H9 (cell line): ENCODE measurements around the gene RAD23A. TPM values are rescaled to one million over a fixed set of nuclear protein-coding genes. Genes with fewer than 3 reads are reported as not detected.

Experiments
- DNase-seq: peaks from one replicate; pipeline ENCODE4 v3.0.0-alpha.2; 2017
- H2AFZ ChIP-seq: one replicate; pipeline ENCODE4 v1.6.1; 2013; ENCODE audit warnings: mild to moderate bottlenecking, low read length, control low read depth, moderate library complexity
- H2AK5ac ChIP-seq: 2 replicates; pipeline ENCODE4 v1.6.1; 2013; ENCODE audit warnings: low read length, control low read depth, mixed read lengths; ENCODE audit not compliant: insufficient read length
- H2BK120ac ChIP-seq: one replicate; pipeline ENCODE4 v1.6.1; 2013; ENCODE audit warnings: low read depth, mild to moderate bottlenecking, low read length, control low read depth, inconsistent platforms; ENCODE audit not compliant: poor library complexity, severe bottlenecking
- H2BK12ac ChIP-seq: 2 replicates; pipeline ENCODE4 v1.6.1; 2013; ENCODE audit warnings: low read length, control low read depth, mixed read lengths, low read depth; ENCODE audit not compliant: insufficient read length
- H2BK15ac ChIP-seq: 2 replicates; pipeline ENCODE4 v1.6.1; 2013; ENCODE audit warnings: low read depth, low read length, control low read depth
- H2BK20ac ChIP-seq: one replicate; pipeline ENCODE4 v1.6.1; 2013; ENCODE audit warnings: low read depth, mild to moderate bottlenecking, low read length, control low read depth, inconsistent platforms; ENCODE audit not compliant: poor library complexity, severe bottlenecking
- H2BK5ac ChIP-seq: 2 replicates; pipeline ENCODE4 v1.6.1; 2013; ENCODE audit warnings: low read length, control low read depth, mixed read lengths; ENCODE audit not compliant: insufficient read length
- H3K14ac ChIP-seq: 2 replicates; pipeline ENCODE4 v1.6.1; 2013; ENCODE audit warnings: low read length, control low read depth; ENCODE audit not compliant: insufficient read depth
- H3K18ac ChIP-seq: 2 replicates; pipeline ENCODE4 v1.6.1; 2013; ENCODE audit warnings: low read depth, mild to moderate bottlenecking, mixed read lengths, low read length, control low read depth; ENCODE audit not compliant: insufficient read length
- H3K23ac ChIP-seq: 2 replicates; pipeline ENCODE4 v1.6.1; 2013; ENCODE audit warnings: low read length, control low read depth, mixed read lengths, low read depth; ENCODE audit not compliant: insufficient read length
- H3K23me2 ChIP-seq: 2 replicates; pipeline ENCODE4 v1.6.1; 2013; ENCODE audit warnings: low read depth, mild to moderate bottlenecking, mixed read lengths, low read length, control low read depth; ENCODE audit not compliant: insufficient read length, poor library complexity, severe bottlenecking
- H3K27ac ChIP-seq: 2 replicates; pipeline ENCODE4 v1.5.1; 2013; ENCODE audit warnings: low read length, control low read depth, mixed read lengths, low read depth; ENCODE audit not compliant: insufficient read length
- H3K27me3 ChIP-seq: 2 replicates; pipeline ENCODE4 v1.6.1; 2013; ENCODE audit warnings: low read length, control low read depth, inconsistent platforms; ENCODE audit not compliant: insufficient read depth
- H3K4ac ChIP-seq: 2 replicates; pipeline ENCODE4 v1.6.1; 2013; ENCODE audit warnings: low read depth, mild to moderate bottlenecking, control low read depth, inconsistent platforms, low read length, moderate library complexity
- H3K4me1 ChIP-seq: 2 replicates; pipeline ENCODE4 v1.6.1; 2013; ENCODE audit warnings: low read length, control low read depth, inconsistent platforms; ENCODE audit not compliant: insufficient read depth
- H3K4me2 ChIP-seq: 2 replicates; pipeline ENCODE4 v1.6.1; 2013; ENCODE audit warnings: low read length, control low read depth, mixed read lengths; ENCODE audit not compliant: insufficient read length, insufficient read depth
- H3K56ac ChIP-seq: 2 replicates; pipeline ENCODE4 v1.6.1; 2013; ENCODE audit warnings: low read depth, mild to moderate bottlenecking, mixed read lengths, low read length, control low read depth; ENCODE audit not compliant: insufficient read length
- H3K79me1 ChIP-seq: 2 replicates; pipeline ENCODE4 v1.6.1; 2013; ENCODE audit warnings: low read depth, mild to moderate bottlenecking, moderate library complexity, low read length, control low read depth, inconsistent platforms; ENCODE audit not compliant: insufficient read depth, poor library complexity, severe bottlenecking
- H3K79me2 ChIP-seq: 2 replicates; pipeline ENCODE4 v1.6.1; 2013; ENCODE audit warnings: low read length, control low read depth, inconsistent platforms; ENCODE audit not compliant: insufficient read depth
- H3K9ac ChIP-seq: 2 replicates; pipeline ENCODE4 v1.6.1; 2013; ENCODE audit warnings: low read length, control low read depth, mixed read lengths; ENCODE audit not compliant: insufficient read length; ENCODE audit errors: extremely low read depth
- H3K9me3 ChIP-seq: one replicate; pipeline ENCODE4 v1.6.1; 2013; ENCODE audit warnings: low read depth, low read length, inconsistent platforms; ENCODE audit not compliant: control insufficient read depth
- H3T11ph ChIP-seq: one replicate; pipeline ENCODE4 v1.6.1; 2013; ENCODE audit warnings: mild to moderate bottlenecking, low read length, control low read depth, inconsistent platforms
- H4K20me1 ChIP-seq: one replicate; pipeline ENCODE4 v1.6.1; 2013; ENCODE audit not compliant: control insufficient read depth, insufficient read length, insufficient read depth
- H4K5ac ChIP-seq: 2 replicates; pipeline ENCODE4 v1.6.1; 2013; ENCODE audit warnings: low read depth, mild to moderate bottlenecking, mixed read lengths, low read length, control low read depth; ENCODE audit not compliant: insufficient read length
- H4K8ac ChIP-seq: replicated peaks from 2 replicates; pipeline ENCODE4 v1.6.1; 2013; ENCODE audit warnings: low read length, control low read depth, mixed read lengths, low read depth; ENCODE audit not compliant: insufficient read length
- H4K91ac ChIP-seq: 2 replicates; pipeline ENCODE4 v1.6.1; 2013; ENCODE audit warnings: low read depth, mild to moderate bottlenecking, moderate library complexity, mixed read lengths, low read length, control low read depth; ENCODE audit not compliant: insufficient read length
- H3K27ac Mint-ChIP-seq, 3 experiments: 2 replicates in 2 of 3; 3 replicates in 1 of 3; pipeline ENCODE4 v1.8.0; 2020 to 2021; ENCODE audit warnings: mixed read lengths in 3 of 3, mild to moderate bottlenecking in 1 of 3, moderate library complexity in 1 of 3
- H3K27me3 Mint-ChIP-seq: 2 replicates; pipeline ENCODE4 v1.8.0; 2021; ENCODE audit warnings: low read depth, mild to moderate bottlenecking, moderate library complexity, mixed read lengths
- H3K36me3 Mint-ChIP-seq, 3 experiments: 2 replicates in 2 of 3; 3 replicates in 1 of 3; pipeline ENCODE4 v1.8.0; 2020 to 2021; ENCODE audit warnings: low read depth in 3 of 3, mixed read lengths in 3 of 3; ENCODE audit not compliant: insufficient read depth in 1 of 3
- H3K4me1 Mint-ChIP-seq, 2 experiments: 2 replicates each; pipeline ENCODE4 v1.8.0; 2020; ENCODE audit warnings: mixed read lengths in 2 of 2
- H3K4me3 Mint-ChIP-seq, 2 experiments: 2 replicates in 1 of 2; 3 replicates in 1 of 2; pipeline ENCODE4 v1.8.0; 2020 to 2021; ENCODE audit warnings: mild to moderate bottlenecking in 2 of 2, mixed read lengths in 2 of 2, moderate library complexity in 1 of 2
- H3K9me3 Mint-ChIP-seq, 2 experiments: 2 replicates in 1 of 2; 3 replicates in 1 of 2; pipeline ENCODE4 v1.8.0; 2020; ENCODE audit warnings: mild to moderate bottlenecking in 2 of 2, mixed read lengths in 2 of 2, moderate library complexity in 1 of 2
- CTCF ChIP-seq: fragments of 200-600 bp; sonication (generic); conservative IDR thresholded peaks from 3 replicates; pipeline ENCODE4 v1.8.0; 2021; ENCODE audit warnings: antibody characterized with exemption, mild to moderate bottlenecking
- WGBS: extraction: QIAGEN DNeasy Blood & Tissue Kit; methylation state at CpG from one replicate; pipeline ENCODE4 v1.1.7; 2013; ENCODE audit warnings: missing lambda C conversion rate, low lambda C conversion rate, mixed read lengths; ENCODE audit not compliant: insufficient read length; ENCODE audit errors: extremely low coverage; 5-methylcytosine and 5-hydroxymethylcytosine counted together
- total RNA-seq: library from RNA; stranded (reverse); gene quantifications from 2 replicates; pipeline ENCODE4 v1.2.1, GENCODE V29; 2021

Gene RAD23A
- total RNA-seq, 1 experiment from 2014 or later = 62.2 TPM

GRCh38 chr19:12967907-12968306 lies 22.2 kb downstream of the RAD23A start:
- Histone ChIP-seq H2BK120ac (no peak overlapping the region), H3K4me1 (no peaks in the 10 kb centered on the region), H2BK12ac (no peak overlapping the region), H3K4ac (no peak overlapping the region), H3K27ac (no peak overlapping the region), H3K27me3 (no peaks in the 10 kb centered on the region), H3K9ac (no peak overlapping the region), H2BK20ac (no peak overlapping the region), H3K9me3 (no peaks in the 10 kb centered on the region), H3K18ac (no peak overlapping the region), H3K79me1 (no peaks in the 10 kb centered on the region), H3K14ac (no peak overlapping the region), H4K20me1 (no peaks in the 10 kb centered on the region), H2AK5ac (no peak overlapping the region), H3K56ac (no peak overlapping the region), H3K23ac (no peak overlapping the region), H4K91ac (no peak overlapping the region), H4K5ac (no peak overlapping the region), H3K4me2 (no peak overlapping the region), H2BK5ac (no peak overlapping the region), H2AFZ (no peak overlapping the region), H3K23me2 (no peaks in the 10 kb centered on the region), H3T11ph (no peak overlapping the region), H4K8ac (no peak overlapping the region), H2BK15ac (no peak overlapping the region), H3K79me2 (no peaks in the 10 kb centered on the region)
- TF ChIP-seq CTCF = no peak
- H3K27ac Mint-ChIP-seq = no peak overlapping the region
- peaks cover 0 to 12% of the 10 kb centered on the region in 2 experiments; a peak in 3 of 4 replicates for H3K4me1 Mint-ChIP-seq
- WGBS = no CpG with 5 or more reads among the region's 5 CpGs
- no peak for DNase-seq
- no peaks in the 10 kb centered on the region; a peak in 1 of 7 replicates for H3K36me3 Mint-ChIP-seq
- no peak overlapping the region for H3K4me3 Mint-ChIP-seq
- H3K9me3 Mint-ChIP-seq = no peaks in the 10 kb centered on the region; a peak in 2 of 5 replicates
- H3K27me3 Mint-ChIP-seq = peaks cover 12% of the 10 kb centered on the region
